Renal cortex interstitium (tissue), 11 donors: ENCODE data around the gene HAGH. TPM values are rescaled to one million over a fixed set of nuclear protein-coding genes. Genes with fewer than 3 reads are reported as not detected.
A peak's percentile ranks its signal among the peaks of the same experiment; 100 is the strongest.

Experiments
- DNase-seq, 11 donors: peaks; one replicate each; pipeline ENCODE4 v3.0.0-alpha.2; 2013; ENCODE audit warnings: low read depth in 9 of 11, low spot score in 4 of 11; ENCODE audit errors: extremely low read depth in 1 of 11
- polyA plus RNA-seq, 3 donors: library from polyadenylated mRNA; unstranded; fragments of 120-200 nt; gene quantifications; one replicate each; pipeline ENCODE4 v1.2.1, GENCODE V29; 2013; ENCODE audit not compliant: insufficient read length in 3 of 3

The HAGH gene
- polyA plus RNA-seq, 3 donors, result 31.3 to 43.8 (median 42.3) TPM

DNA sequence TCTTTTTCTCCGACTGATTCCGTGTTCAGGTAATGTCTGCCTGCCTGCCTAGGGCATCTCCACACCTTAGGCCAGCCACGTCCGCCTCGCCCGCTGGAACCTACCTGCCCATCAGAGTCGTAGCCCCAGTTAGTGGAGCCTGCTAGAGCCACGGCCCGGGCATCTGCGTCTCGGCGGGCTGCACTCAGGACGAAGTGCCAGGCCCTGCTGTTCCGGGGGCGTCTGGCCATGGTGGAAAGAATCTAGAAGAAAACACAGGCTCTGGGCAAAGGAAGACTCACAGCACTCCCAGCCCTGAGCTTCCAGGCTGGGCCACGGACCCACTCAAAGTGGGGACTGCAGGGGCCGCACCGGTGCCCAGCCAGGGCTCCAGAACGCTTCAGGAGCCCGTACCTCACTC lies 45.4 kb downstream of the HAGH start:
- no peak for DNase-seq

- DNase-seq, result no peak
These were observed 46.0 kb downstream of the HAGH start for GRCh38 chr16:1780677-1781072.

DNA sequence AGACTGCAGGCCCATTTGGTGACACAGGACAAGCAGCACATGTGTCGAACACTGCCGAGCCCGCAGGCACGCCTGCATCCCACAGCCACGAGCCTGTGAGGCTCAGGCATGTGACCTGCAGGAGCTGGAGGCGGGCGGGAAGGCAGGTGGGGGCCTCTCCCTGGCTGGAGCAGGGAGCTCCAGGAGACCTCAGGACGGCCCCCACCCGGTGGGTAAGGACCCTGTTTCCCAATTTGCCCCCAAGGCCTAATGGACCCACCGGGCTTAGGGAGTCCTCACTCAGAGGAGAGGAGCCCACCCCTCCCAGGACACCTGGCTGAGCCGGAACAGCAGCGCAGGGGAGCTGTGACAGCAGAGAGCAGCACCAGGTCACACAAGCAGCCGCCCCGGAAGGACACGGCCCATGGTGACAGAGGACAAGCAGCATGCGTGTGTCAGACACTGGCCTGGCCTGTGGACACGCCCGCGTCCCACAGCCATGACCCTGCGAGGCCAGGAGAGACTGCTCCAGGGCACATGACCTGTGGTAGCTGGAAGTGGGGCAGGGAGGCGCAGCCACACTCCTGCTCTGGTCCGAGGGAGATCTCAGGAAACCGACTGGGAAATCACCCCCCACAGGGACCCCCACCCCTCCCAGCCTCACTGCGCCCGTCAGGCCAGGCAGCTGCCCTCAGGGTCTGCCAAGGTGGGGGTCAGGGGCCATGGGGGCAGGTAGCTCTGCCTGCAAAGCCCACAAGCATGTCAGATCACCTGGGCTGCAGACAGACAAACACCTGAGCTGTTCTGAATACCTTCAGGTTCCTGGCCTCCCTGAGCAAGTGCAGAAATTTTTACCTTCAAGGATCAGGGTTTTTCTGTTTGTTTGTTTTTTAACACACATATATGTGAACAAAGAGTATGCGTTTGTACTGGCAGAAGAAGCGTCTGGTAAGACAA lies 46.6 kb downstream of the HAGH start:
- DNase-seq, result no peak

DNA sequence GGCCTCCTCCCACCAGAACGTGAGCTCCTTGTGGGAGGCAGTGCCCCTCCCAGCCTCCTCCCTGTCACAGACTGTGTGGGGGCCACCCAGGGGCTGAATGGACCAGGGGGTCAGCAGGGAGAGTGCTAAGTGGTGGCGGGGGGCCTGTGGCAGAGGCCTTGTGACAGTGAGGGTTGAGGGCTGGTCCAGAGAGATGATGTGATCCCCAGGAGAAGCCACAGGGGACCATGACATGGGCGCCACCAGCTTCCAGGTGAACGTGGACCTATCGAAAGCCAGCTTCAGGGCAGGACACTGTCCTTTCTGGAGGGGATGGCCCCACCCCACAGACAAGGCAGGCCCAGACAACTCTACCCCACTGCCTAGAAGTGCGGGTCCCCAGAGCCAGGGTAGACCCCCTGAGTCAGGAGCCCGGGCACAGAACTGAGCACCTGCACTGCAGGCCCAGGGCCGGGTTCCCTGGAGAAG lies 47.4 kb downstream of the HAGH start:
- no peak for DNase-seq

GRCh38 chr16:1778200-1779179 lies 48.1 kb downstream of the HAGH start:
- DNase-seq, result no peak

- no peak for DNase-seq
These were observed 49.0 kb downstream of the HAGH start for GRCh38 chr16:1777375-1778199.

- DNase-seq, result no peak
These were observed 49.6 kb downstream of the HAGH start for GRCh38 chr16:1776991-1777374.

DNA sequence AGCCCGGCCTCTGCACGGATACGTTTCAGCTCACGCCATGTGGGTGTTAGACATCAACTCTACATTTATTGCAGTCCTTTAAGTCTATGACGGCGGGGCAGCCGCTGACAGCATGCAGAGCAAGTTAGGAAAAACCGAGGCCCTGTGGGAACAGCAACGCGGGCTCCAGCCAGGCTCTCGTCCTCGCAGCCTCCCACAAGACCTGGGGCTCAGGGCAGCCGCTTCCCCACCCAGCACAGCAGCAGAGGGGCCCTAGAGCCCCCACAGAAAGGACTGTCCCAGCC lies 50.0 kb downstream of the HAGH start:
- no peak for DNase-seq

DNA sequence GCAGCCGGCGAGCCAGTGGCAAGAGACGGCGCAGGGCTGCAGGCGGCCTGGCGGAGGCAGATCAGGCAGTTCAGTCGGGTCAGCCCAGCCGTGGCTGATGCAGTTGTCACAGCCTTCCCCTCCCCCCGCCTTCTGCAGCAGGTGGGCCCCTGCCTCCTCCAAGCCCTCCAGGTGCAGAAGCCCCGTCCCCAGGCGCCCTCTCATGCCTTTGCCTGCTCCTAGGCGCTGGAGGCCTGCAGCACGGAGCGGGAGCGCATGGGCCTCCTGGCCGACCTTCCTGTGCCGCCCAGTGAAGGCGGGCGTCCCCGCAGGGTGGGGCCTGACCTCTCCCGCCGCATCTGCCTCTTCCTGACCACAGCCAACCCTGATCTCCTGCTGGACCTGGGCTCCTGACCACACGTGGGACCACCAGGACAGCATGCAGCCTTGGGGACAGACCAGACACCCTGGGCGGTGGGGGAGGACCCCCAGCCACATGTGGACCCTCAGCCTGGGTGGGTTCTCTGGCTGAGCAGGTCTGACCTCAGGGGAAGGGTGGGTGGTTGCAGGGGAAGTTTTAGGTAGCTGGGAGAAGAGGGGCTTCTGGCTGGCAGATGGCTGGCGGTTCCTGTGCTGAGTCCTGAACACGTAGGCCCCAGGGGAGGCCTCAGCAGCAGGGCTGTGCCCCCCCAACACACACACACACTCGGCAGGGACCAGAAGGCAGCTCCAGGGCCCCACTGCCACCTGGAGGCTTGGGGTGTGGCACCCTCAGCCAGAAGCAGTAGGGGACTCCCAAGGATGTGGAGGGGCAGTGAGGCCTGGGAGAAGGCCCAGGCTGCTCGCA lies 50.6 kb downstream of the HAGH start:
- no peak for DNase-seq

DNA sequence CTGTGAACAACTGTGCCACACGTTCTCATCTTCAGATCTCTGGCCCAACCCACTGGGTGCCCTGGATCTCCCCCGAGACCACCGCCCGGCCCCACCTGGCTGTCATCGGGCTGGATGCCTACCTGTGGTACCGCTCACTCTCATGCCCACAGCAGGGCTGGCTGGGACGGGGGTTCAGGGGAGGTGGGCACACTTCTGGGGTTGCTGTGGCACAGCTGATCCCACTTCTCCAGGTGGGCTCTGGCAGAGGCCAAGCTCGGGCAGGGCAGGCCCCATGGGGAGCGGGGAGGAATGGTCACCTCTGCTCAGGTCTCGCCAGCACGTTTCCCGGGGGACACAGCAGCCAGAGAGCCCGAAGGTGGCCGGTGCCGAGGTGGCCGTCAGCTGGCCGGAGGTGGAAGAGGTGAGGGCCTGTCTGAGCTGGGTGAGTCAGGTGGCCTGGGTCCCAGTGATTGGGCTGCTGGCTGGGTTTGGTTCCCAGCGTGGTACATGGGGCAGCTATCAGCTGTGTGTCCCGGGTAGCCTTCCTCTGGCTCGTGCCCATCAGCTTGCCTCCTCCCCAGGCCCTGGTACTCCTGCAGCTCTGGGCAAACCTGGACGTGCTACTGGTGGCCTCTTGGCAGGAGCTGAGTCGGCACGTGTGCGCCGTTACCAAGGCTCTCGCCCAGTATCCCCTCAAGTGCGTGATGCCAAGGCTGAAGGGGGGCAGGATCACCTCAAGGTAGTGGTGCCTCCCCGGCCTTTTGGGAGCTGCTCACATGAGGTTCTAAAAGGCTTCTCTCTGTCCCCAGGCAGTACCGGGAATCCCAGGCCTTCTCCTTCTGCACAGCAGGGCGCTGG lies 51.4 kb downstream of the HAGH start:
- DNase-seq, result no peak

- no peak for DNase-seq
These were observed 52.2 kb downstream of the HAGH start for GRCh38 chr16:1774448-1774780.

GRCh38 chr16:1773703-1774447 lies 52.8 kb downstream of the HAGH start:
- no peak for DNase-seq

DNA sequence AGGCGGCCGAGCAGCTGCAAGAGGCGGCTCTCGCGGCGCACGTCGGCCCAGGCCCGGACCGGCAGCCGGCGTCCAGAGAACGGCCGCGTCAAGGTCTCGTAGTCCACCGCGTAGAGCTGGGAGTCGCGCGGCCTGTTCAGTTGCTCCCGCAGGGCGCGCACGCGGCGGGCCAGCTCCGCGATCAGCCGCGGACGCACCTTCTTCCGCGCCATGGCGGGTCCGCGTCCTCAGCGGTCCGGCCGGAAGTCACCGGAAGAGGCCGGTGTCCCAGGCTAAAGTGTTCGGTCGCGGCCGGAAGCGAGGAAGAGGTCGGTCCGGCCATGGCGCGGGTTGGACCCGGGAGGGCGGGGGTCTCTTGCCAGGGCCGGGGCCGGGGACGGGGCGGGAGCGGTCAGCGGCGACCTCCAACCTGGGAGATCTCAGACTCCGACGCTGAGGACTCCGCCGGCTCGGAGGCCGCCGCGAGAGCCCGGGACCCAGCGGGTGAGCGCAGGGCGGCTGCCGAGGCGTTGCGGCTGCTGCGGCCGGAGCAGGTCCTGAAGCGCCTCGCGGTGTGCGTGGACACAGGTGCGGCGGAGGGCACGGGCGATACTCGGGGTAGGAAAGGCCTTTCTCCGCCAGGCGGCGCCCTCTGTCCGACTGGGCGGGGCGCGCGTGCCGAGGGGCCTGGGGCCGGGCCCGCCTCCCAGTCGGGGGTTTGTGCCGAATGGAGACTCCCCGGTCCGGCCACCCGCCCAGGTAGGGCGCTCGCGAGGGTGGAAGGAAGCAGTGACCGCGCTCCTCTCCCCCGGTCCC lies 53.5 kb downstream of the HAGH start, which contains the start of gene MRPS34:
Gene MRPS34, minus strand, starts transcription at position 227 of the 795 bp plus-strand sequence. Its CDS starts 15 bp downstream, at position 212.
- DNase-seq, result peak in 10 of 11 donors; percentile 61 to 85 (median 81)

GRCh38 chr16:1772362-1772907 lies 54.2 kb downstream of the HAGH start, which contains the start of gene EME2:
Gene EME2, plus strand, starts transcription at chr16:1772810. Its CDS starts 418 bp downstream, at chr16:1773228.
- DNase-seq, result no peak

- DNase-seq, result no peak
These were observed 54.7 kb downstream of the HAGH start for GRCh38 chr16:1771864-1772361.
